HepG2 (cell line): ENCODE data around the gene ANKRD34C. TPM values are rescaled to one million over a fixed set of nuclear protein-coding genes. Genes with fewer than 3 reads are reported as not detected.

Source experiments
- polyA plus RNA-seq, 8 experiments: library from polyadenylated mRNA; depleted of rRNA in 3 of 8; stranded (reverse) in 7 of 8; unstranded in 1 of 8; fragments of >200 nt; fragmentation: Illumina TruSeq in 4 of 8; extraction: Trizol in 4 of 8; gene quantifications; 2 replicates each; pipeline versions ENCODE4 v1.2.1 to v1.2.3, GENCODE V29; 2011 to 2016; ENCODE audit warnings: low read depth in 4 of 8, missing spikeins in 1 of 8, mixed read lengths in 1 of 8; ENCODE audit not compliant: insufficient read depth in 1 of 8
- total RNA-seq, 5 experiments: library from RNA; depleted of rRNA; stranded (reverse); fragments of >200 nt; fragmentation: Illumina TruSeq; extraction: Trizol; gene quantifications; 2 replicates each; pipeline ENCODE4 v1.2.3, GENCODE V29; 2016; ENCODE audit warnings: low read depth in 1 of 5

ANKRD34C gene
- total and polyA plus RNA-seq, 2 of the 13 experiments (the other 11 are each of a cell fraction or from before 2014, with no cell fraction given) = not detected

Other genes starting within 250 kb of the ANKRD34C start
- gene RASGRF1, start 191.9 kb upstream of the ANKRD34C start, total RNA-seq (2016; rRNA removed; fragmentation: Illumina TruSeq; extraction: Trizol) = 0.55 TPM in 2 replicates
- 1.2 and 3.0 TPM in 2 replicates for gene RASGRF1, start 191.9 kb upstream of the ANKRD34C start, polyA plus RNA-seq (2011; rRNA removed)
- gene TMED3, start 28.4 kb downstream of the ANKRD34C start, total RNA-seq (2016; rRNA removed; fragmentation: Illumina TruSeq; extraction: Trizol) = 76.4 and 125 TPM in 2 replicates
- gene TMED3, start 28.4 kb downstream of the ANKRD34C start, polyA plus RNA-seq (2011; rRNA removed) = 142 and 155 TPM in 2 replicates
- gene MINAR1, start 149.6 kb downstream of the ANKRD34C start, total RNA-seq (2016; rRNA removed; fragmentation: Illumina TruSeq; extraction: Trizol) = 0.13 and 0.15 TPM in 2 replicates
- gene MINAR1, start 149.6 kb downstream of the ANKRD34C start, polyA plus RNA-seq (2011; rRNA removed) = 0.16 and 0.18 TPM in 2 replicates